K562 (cell line): ENCODE results near the gene AAK1. TPM values are rescaled to one million over a fixed set of nuclear protein-coding genes. Genes with fewer than 3 reads are reported as not detected.

ENCODE experiments used
- ARNT ChIP-seq, 2 experiments: fragments of 450-650 bp; IDR thresholded peaks; 2 replicates each; pipeline ENCODE4 v1.6.1; 2016; ENCODE audit warnings: mild to moderate bottlenecking in 1 of 2
- CCNT2 ChIP-seq: IDR thresholded peaks from 2 replicates; pipeline ENCODE4 v1.6.1; 2011; ENCODE audit warnings: borderline replicate concordance, low read depth, mild to moderate bottlenecking, moderate library complexity, mixed read lengths, low read length; ENCODE audit not compliant: insufficient read length; ENCODE audit errors: extremely low read depth
- DPF2 ChIP-seq: fragments of 450-650 bp; IDR thresholded peaks from 2 replicates; pipeline ENCODE4 v1.6.1; 2016
- FOXJ3 ChIP-seq: sonication (generic); formaldehyde crosslinking; IDR thresholded peaks from 2 replicates; pipeline ENCODE4 v1.4.0; 2020; ENCODE audit warnings: mild to moderate bottlenecking, missing genetic modification reagents
- HMBOX1 ChIP-seq: sonication (generic); IDR thresholded peaks from 2 replicates; pipeline ENCODE4 v1.6.1; 2016
- KAT7 ChIP-seq: sonication (generic); formaldehyde crosslinking; IDR thresholded peaks from 2 replicates; pipeline ENCODE4 v1.8.0; 2022; ENCODE audit warnings: missing genetic modification reagents, mild to moderate bottlenecking, borderline replicate concordance
- MTA1 ChIP-seq: fragments of 450-650 bp; IDR thresholded peaks from 2 replicates; pipeline ENCODE4 v1.6.1; 2017; ENCODE audit warnings: borderline replicate concordance
- NFATC3 ChIP-seq: fragments of 450-650 bp; IDR thresholded peaks from 2 replicates; pipeline ENCODE4 v1.6.1; 2017; ENCODE audit warnings: mild to moderate bottlenecking
- NR2C1 ChIP-seq, 2 experiments: fragments of 450-650 bp; IDR thresholded peaks; 2 replicates each; pipeline ENCODE4 v1.6.1; 2017; ENCODE audit warnings: mild to moderate bottlenecking in 2 of 2, antibody characterized with exemption in 1 of 2, inconsistent platforms in 1 of 2, missing compliant biosample characterization in 1 of 2, missing genetic modification characterization in 1 of 2
- PKNOX1 ChIP-seq: fragments of 450-650 bp; IDR thresholded peaks from 2 replicates; pipeline ENCODE4 v1.6.1; 2016
- PML ChIP-seq: IDR thresholded peaks from 2 replicates; pipeline ENCODE4 v1.6.1; 2012; ENCODE audit warnings: low read length, inconsistent platforms
- SIX5 ChIP-seq, 2 experiments: IDR thresholded peaks; 2 replicates each; pipeline ENCODE4 v1.6.1; 2011; ENCODE audit warnings: low read length in 2 of 2, borderline replicate concordance in 1 of 2, low read depth in 1 of 2, mild to moderate bottlenecking in 1 of 2, moderate library complexity in 1 of 2; ENCODE audit not compliant: insufficient read depth in 1 of 2
- SMARCA4 ChIP-seq: fragments of 450-650 bp; IDR thresholded peaks from 2 replicates; pipeline ENCODE4 v1.6.1; 2016
- SP2 ChIP-seq: IDR thresholded peaks from 2 replicates; pipeline ENCODE4 v1.6.1; 2011; ENCODE audit warnings: mild to moderate bottlenecking, low read depth, low read length, moderate library complexity; ENCODE audit not compliant: poor library complexity, severe bottlenecking; ENCODE audit errors: extremely low read depth
- SRSF9 ChIP-seq: fragments of 200-400 bp; formaldehyde crosslinking; IDR thresholded peaks from 2 replicates; pipeline ENCODE4 v1.6.1; 2017; ENCODE audit warnings: low read depth, low read length, borderline replicate concordance
- YBX1 ChIP-seq: fragments of 450-650 bp; IDR thresholded peaks from 2 replicates; pipeline ENCODE4 v1.7.1; 2016; ENCODE audit warnings: mild to moderate bottlenecking
- ZNF232 ChIP-seq: sonication (generic); formaldehyde crosslinking; IDR thresholded peaks from 2 replicates; pipeline ENCODE4 v1.8.0; 2022; ENCODE audit warnings: mild to moderate bottlenecking, missing genetic modification reagents
- ZNF24 ChIP-seq: fragments of 450-650 bp; IDR thresholded peaks from 2 replicates; pipeline ENCODE4 v1.6.1; 2016
- ZNF589 ChIP-seq: fragments of 200-800 bp; sonication (Bioruptor generic); IDR thresholded peaks from 2 replicates; pipeline ENCODE4 v1.6.1; 2016; ENCODE audit warnings: low read depth, missing genetic modification characterization, missing compliant biosample characterization
- ZNF668 ChIP-seq: fragments of 250-450 bp; sonication (Bioruptor Pico); IDR thresholded peaks from 2 replicates; pipeline ENCODE4 v1.8.0; 2022; ENCODE audit warnings: mild to moderate bottlenecking, inconsistent platforms
- ZNF699 ChIP-seq: fragments of 250-450 bp; sonication (Bioruptor Pico); IDR thresholded peaks from 2 replicates; pipeline ENCODE4 v1.8.0; 2021; ENCODE audit warnings: mild to moderate bottlenecking, moderate library complexity; ENCODE audit not compliant: insufficient replicate concordance
- ZNF76 ChIP-seq: fragments of 250-450 bp; sonication (Bioruptor Pico); IDR thresholded peaks from 2 replicates; pipeline ENCODE4 v1.4.0; 2020; ENCODE audit warnings: mild to moderate bottlenecking, moderate library complexity, borderline replicate concordance
- ZNF778 ChIP-seq: fragments of 450-650 bp; formaldehyde crosslinking; IDR thresholded peaks from 2 replicates; pipeline ENCODE4 v1.4.0; 2020; ENCODE audit warnings: mild to moderate bottlenecking, moderate library complexity
- polyA plus RNA-seq, 8 experiments: library from polyadenylated mRNA; depleted of rRNA in 4 of 8; stranded (reverse) in 5 of 8; unstranded in 3 of 8; fragments of >200 nt; fragmentation: Nextera tagmentation in 2 of 8; fragmentation: Illumina TruSeq in 1 of 8; extraction: Ambion mirVana in 2 of 8; extraction: Trizol in 1 of 8; gene quantifications; 2 replicates each; pipeline versions ENCODE4 v1.2.1 to v1.2.3, GENCODE V29; 2011 to 2014; ENCODE audit warnings: inconsistent platforms in 1 of 8, missing spikeins in 1 of 8
- total RNA-seq, 7 experiments: library from RNA; depleted of rRNA in 6 of 7; stranded (reverse); fragments of >200 nt in 6 of 7; fragmentation: Illumina TruSeq in 2 of 7; extraction: Trizol in 2 of 7; gene quantifications; 2 replicates each; pipeline versions ENCODE4 v1.2.1 to v1.2.3, GENCODE V29; 2011 to 2021; ENCODE audit warnings: low replicate concordance in 1 of 7
- TF ChIP-seq, protein P1 (sequence below): fragments of 250-450 bp; sonication (Bioruptor Pico); IDR thresholded peaks from 2 replicates; pipeline ENCODE4 v1.5.0; 2021; ENCODE audit warnings: mild to moderate bottlenecking, borderline replicate concordance
- TF ChIP-seq, protein P2 (sequence below): fragments of 250-450 bp; sonication (Bioruptor Pico); IDR thresholded peaks from 2 replicates; pipeline ENCODE4 v1.4.0; 2020; ENCODE audit warnings: mild to moderate bottlenecking, moderate library complexity

The AAK1 gene
- total and polyA plus RNA-seq, 9 of the 15 experiments (the other 6 are each of a cell fraction or from before 2014, with no cell fraction given), result 0.89 to 17.1 (median 6.0) TPM

DNA sequence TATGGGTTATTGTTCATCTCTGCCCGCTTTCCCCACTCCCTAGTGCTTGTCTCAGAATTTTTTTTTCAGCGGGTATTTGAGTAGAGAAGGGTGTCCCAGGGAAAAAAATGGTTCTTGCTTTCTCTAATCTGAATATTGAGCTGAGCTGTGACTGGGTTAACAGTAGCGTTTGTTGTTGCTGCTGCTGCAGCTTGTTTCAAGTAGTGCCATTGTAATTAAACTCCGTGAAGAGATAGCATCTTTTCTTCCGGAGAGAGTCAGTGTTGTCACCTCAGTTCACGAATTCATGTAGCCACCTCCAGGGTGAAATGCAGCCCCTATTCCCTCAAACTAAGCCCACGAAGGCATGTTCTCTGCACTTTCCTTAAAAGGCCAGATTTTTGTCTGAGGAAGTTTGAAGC, 1.5 kb upstream of the AAK1 start (continued):
- TF ChIP-seq, protein P1, sequence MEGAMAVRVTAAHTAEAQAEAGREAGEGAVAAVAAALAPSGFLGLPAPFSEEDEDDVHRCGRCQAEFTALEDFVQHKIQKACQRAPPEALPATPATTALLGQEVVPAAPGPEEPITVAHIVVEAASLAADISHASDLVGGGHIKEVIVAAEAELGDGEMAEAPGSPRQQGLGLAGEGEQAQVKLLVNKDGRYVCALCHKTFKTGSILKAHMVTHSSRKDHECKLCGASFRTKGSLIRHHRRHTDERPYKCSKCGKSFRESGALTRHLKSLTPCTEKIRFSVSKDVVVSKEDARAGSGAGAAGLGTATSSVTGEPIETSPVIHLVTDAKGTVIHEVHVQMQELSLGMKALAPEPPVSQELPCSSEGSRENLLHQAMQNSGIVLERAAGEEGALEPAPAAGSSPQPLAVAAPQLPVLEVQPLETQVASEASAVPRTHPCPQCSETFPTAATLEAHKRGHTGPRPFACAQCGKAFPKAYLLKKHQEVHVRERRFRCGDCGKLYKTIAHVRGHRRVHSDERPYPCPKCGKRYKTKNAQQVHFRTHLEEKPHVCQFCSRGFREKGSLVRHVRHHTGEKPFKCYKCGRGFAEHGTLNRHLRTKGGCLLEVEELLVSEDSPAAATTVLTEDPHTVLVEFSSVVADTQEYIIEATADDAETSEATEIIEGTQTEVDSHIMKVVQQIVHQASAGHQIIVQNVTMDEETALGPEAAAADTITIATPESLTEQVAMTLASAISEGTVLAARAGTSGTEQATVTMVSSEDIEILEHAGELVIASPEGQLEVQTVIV (CRISPR knock-in tag), result no peak
- no peak for TF ChIP-seq NFATC3
- TF ChIP-seq ZNF76 (CRISPR knock-in tag), result no peak
- TF ChIP-seq ZNF589, result 0 out of 2 replicates have a peak, but pooled peaks have one; percentile 29
- TF ChIP-seq ZNF778, result no peak
- TF ChIP-seq SIX5 (IDR thresholded peaks at IDR 0.05; ENCODE audit: borderline replicate concordance in 1 of 2, insufficient read depth in 1 of 2, low read depth in 1 of 2, low read length in 2 of 2), result no peak
- no peak for TF ChIP-seq FOXJ3 (CRISPR knock-in tag)
- peak; percentile 49 for TF ChIP-seq HMBOX1
- TF ChIP-seq KAT7, result no peak
- TF ChIP-seq MTA1, result no peak
- TF ChIP-seq DPF2, result peak; percentile 74; the same call in 1 of the 2 replicates
- no peak for TF ChIP-seq YBX1
- TF ChIP-seq, protein P2, sequence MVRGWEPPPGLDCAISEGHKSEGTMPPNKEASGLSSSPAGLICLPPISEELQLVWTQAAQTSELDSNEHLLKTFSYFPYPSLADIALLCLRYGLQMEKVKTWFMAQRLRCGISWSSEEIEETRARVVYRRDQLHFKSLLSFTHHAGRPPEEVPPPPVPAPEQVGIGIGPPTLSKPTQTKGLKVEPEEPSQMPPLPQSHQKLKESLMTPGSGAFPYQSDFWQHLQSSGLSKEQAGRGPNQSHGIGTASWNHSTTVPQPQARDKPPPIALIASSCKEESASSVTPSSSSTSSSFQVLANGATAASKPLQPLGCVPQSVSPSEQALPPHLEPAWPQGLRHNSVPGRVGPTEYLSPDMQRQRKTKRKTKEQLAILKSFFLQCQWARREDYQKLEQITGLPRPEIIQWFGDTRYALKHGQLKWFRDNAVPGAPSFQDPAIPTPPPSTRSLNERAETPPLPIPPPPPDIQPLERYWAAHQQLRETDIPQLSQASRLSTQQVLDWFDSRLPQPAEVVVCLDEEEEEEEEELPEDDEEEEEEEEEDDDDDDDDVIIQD (CRISPR knock-in tag), result no peak
- TF ChIP-seq PKNOX1, result no peak
- no peak for TF ChIP-seq SRSF9
- TF ChIP-seq ZNF24, result 0 out of 2 replicates have a peak, but pooled peaks have one; percentile 7
- TF ChIP-seq SP2, result no peak
- no peak for TF ChIP-seq NR2C1 (IDR thresholded peaks at IDR 0.05)
- 0 out of 2 replicates have a peak, but pooled peaks have one; percentile 6 for TF ChIP-seq NR2C1 (tag; IDR thresholded peaks at IDR 0.05)
- peak; percentile 65; the same call in 1 of the 2 replicates for TF ChIP-seq SMARCA4
- no peak for TF ChIP-seq ZNF232 (CRISPR knock-in tag)
- no peak for TF ChIP-seq ZNF668
- no peak for TF ChIP-seq ZNF699 (CRISPR knock-in tag)
- no peak for TF ChIP-seq ARNT (IDR thresholded peaks at IDR 0.05)
- TF ChIP-seq PML, result 0 out of 2 replicates have a peak, but pooled peaks have one; percentile 23
- TF ChIP-seq CCNT2, result no peak
